ENCODE measurements around the gene CTIF.
"Not testable (repeated sequence)": the region's sequence is repeated elsewhere in the genome, so short reads cannot be mapped to it uniquely, and the experiment has no call there.

CTIF gene

GRCh38 chr18:48649231-48649630 lies 110.4 kb downstream of the CTIF start:
- peak; percentile 77 for DNase-seq

GRCh38 chr18:48654591-48654990 lies 115.8 kb downstream of the CTIF start:
- not testable (repeated sequence) for DNase-seq

GRCh38 chr18:48655508-48655907 lies 116.7 kb downstream of the CTIF start:
- DNase-seq: no peak

GRCh38 chr18:48656176-48656575 lies 117.3 kb downstream of the CTIF start:
- DNase-seq: no peak

GRCh38 chr18:48656582-48656981 lies 117.8 kb downstream of the CTIF start:
- no peak for DNase-seq

GRCh38 chr18:48657447-48658120 lies 118.8 kb downstream of the CTIF start:
- no peak for DNase-seq

GRCh38 chr18:48658721-48659120 lies 119.9 kb downstream of the CTIF start:
- DNase-seq: no peak

GRCh38 chr18:48659188-48660009 lies 120.6 kb downstream of the CTIF start:
- no peak for DNase-seq

GRCh38 chr18:48660346-48661228 lies 121.8 kb downstream of the CTIF start:
- no peak for DNase-seq

GRCh38 chr18:48661421-48661820 lies 122.6 kb downstream of the CTIF start:
- no peak for DNase-seq

GRCh38 chr18:48662011-48662661 lies 123.3 kb downstream of the CTIF start:
- DNase-seq: no peak

GRCh38 chr18:48663096-48663930 lies 124.5 kb downstream of the CTIF start:
- no peak for DNase-seq

- peak; percentile 55 for DNase-seq
Observed at GRCh38 chr18:48663931-48664847, 125.4 kb downstream of the CTIF start.

- no peak for DNase-seq
Observed at GRCh38 chr18:48665654-48666053, 126.8 kb downstream of the CTIF start.

GRCh38 chr18:48666613-48667012 lies 127.8 kb downstream of the CTIF start:
- DNase-seq: no peak

- DNase-seq: peak; percentile 56
Observed at GRCh38 chr18:48667276-48668254, 128.7 kb downstream of the CTIF start.

- DNase-seq: no peak
Observed at GRCh38 chr18:48668466-48669179, 129.8 kb downstream of the CTIF start.

- DNase-seq: no peak
Observed at GRCh38 chr18:48669180-48669675, 130.4 kb downstream of the CTIF start.
